Ramos (cell line): ENCODE data around the gene ZNF701.
"Not testable (repeated sequence)": the region's sequence is repeated elsewhere in the genome, so short reads cannot be mapped to it uniquely, and the experiment has no call there.

Source experiments
- in situ Hi-C: fragments of 300-500 bp; cut with MboI; formaldehyde crosslinking; loops from one replicate; pipeline ENCODE4 v1.14.3; 2022; ENCODE audit warnings: low sequenced_read_pairs; ENCODE audit not compliant: unreplicated experiment

ZNF701 gene

DNA sequence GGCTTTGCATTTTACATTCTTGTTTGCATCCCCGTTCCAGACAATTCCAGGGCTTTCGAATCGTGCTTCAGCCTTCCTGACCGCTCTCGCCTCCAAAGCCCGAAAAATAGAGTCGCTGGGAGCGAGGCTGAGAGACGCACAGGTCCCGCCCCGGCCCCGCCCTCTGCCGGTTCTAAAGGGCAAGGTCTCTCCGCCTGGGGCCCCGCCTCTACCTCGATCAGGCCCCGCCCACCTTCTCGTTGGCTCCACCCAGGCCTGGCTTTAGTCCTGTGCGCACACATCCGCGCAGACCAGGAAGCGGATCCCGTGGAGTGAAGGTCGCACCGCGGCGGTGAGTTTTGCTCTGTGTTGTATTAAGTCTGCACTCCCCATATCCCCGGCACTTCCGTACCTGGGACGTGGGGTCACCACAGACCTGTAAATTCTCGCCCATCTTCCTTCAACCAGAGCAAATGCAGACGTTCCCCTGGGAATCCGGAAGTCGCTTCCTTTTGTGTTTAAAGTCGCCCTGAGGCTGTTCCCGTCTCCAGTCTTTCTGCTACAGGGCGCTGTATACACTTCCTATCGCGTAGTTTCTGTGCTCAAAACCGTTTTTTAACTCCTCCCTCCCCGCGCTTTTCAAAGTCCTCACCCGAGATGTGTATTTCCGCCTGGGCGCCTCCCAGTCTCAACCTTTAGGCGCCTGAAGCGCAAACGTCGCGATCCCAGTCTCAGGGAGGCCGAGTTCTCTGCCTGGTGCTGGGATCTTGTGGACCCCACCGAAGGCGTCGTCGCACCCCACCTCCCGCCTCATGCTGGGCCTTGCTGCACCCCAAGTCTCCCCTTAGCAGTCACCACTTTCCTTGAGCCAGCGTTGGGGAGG, at the start of gene ZNF701:
Gene ZNF701, plus strand, starts transcription at position 288 of the 862 bp plus-strand sequence. CDS start 3,861 bp downstream, outside the sequence.
- in situ Hi-C loops = no loop called here

DNA sequence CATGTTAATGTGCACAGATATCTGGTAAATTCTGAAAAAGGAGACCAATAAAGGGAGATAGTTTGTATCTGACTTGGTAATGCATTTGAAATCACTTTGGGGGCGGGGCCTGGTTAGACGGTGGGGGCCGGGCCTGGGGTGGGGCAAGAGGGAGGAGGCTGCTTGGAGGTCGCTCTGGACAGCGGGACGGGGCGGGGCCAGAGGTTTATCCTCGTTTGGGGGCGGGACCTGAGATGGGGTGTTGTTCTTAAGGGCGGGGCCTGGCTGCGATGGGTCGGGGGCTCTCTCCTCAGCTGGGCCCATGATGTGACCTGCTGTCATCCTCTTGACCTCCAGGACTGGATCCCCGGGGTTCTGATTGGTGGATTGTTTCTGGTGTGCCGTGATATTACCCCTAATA, 47.5 kb upstream of the ZNF701 start:
- in situ Hi-C loops = no loop called here

DNA sequence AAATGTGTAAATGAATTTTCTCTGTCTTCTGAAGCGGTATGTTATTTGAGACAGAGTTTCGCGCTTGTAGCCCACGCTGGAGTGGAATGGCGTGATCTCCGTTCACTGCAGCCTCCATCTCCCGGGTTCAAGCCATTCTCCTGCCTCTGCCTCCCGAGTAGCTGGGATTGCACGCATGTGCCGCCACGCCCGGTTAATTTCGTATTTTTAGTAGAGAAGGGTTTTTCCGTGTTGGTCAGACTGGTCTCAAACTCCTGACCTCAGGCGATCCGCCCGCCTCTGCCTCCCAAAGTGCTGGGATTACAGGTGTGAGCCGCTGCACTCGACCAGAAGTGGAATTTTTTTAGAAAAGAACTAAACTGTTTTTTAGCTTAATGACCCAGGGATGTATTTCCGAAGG, 46.0 kb upstream of the ZNF701 start:
- in situ Hi-C loops = no loop called here

DNA sequence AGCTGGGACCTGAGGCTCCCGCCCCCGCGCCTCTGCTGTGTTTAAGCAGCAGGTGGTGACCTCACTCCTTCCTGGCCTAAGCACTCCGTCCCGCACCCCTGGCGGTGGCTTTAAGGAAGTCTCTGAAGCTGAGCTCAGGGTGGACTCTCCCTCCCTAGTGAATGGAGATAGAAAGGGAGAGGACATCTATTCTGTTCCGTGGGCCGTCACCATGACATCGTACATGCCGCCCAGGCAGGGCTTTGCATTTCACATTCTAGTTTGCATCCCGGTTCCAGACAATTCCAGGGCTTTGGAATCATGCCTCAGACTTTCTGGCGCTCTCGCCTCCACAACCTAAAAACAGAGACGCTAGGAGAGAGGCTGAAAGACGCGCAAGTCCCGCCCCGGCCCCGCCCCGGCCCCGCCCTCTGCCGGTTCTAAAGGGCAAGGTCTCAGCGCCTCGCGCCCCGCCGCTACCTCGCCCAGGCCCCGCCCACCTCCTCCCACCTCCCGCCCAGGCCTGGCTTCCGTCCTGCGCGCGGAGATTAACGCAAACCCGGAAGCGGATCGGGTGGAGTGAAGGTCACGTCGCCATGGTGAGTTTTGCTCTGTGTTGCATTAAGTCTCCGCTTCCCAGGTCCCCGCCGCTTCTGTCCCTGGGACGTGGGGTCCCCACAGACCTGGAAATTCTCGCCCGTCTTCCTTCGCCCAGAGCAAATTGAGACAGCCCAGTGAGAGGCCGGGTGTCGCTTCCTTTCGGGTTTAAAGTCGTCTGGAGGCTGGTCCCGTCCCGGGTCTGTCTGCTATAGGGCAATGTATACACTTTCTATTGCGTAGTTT, 42.7 kb upstream of the ZNF701 start, which contains the start of gene ZNF808:
Gene ZNF808, plus strand, starts transcription at position 535 of the 822 bp plus-strand sequence. CDS start 15,617 bp downstream, outside the sequence.
- in situ Hi-C loops = no loop called here

DNA sequence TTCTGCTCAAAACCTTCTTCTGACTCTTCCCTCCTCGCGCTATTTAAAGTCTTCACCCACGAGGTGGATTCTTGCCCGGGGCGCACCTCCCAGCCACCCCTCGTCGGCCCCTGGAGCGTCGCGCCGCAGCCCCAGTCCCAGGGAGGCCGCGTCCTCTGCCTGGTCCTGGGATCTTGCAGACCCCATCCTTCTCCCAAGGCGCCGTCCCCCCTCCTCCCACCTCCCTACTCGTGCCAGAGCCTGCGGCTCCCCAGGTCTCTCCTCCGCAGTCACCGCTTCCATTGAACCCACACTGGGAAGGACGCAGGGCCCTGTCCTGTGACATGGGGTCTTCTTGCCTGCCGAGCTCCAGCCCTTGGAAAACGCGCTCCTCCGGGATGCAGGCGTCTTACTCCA, 42.1 kb upstream of the ZNF701 start:
- in situ Hi-C loops = no loop called here

DNA sequence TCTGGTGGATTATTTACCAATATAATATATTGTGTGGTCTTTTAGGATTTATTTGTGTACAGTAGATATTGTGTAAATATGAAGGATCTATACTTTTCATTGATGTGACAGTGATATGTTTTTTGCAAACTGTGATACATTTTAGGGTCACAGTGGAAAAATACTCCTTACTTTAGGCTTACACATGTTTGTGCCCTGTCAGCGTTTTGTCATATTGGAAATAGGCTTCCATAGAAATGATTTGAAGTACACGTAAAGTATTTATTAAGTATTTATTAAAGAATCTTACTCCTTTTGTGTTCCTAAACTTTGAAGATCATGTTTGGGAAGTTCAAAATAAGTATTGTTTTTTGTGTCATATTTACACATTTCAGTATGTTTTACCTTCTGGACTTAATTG, 37.6 kb upstream of the ZNF701 start:
- in situ Hi-C loops = no loop called here

DNA sequence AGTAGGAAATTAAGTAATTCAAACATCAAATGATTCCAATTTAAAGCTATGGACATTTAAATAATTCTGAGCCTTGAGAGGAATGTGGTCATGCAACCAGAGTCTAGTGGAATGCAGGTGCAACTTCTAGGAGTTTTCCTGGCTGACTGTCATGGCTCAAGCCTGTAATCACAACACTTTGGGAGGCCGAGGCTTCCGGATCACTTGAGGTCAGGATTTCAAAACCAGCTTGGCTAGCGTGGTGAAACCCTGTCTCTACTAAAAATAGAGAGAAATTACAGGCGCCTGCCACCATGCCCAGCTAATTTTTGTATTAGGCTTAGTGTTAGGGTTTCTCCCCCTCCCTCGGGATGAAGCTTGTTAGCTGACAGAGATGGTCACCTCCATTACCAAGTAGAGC, 36.2 kb upstream of the ZNF701 start:
- in situ Hi-C loops = no loop called here

DNA sequence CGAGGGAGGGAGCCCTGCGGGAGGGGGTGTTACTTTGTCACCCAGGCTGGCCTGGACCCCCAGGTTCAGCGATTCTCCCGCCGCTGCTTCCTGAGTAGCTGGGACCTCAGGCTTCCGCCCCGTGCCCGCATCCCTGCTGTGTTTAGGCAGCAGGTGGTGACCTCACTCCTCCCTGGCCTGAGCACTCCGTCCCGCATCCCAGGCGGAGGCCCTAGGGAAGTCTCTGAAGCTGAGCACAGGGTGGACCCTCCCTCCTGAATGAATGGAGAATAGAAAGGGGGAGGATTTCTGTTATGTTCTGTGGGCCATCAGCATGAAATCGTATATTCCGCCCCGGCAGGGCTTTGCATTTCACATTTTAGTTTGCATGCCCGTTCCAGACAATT, 34.7 kb upstream of the ZNF701 start:
- in situ Hi-C loops = not testable (repeated sequence)

DNA sequence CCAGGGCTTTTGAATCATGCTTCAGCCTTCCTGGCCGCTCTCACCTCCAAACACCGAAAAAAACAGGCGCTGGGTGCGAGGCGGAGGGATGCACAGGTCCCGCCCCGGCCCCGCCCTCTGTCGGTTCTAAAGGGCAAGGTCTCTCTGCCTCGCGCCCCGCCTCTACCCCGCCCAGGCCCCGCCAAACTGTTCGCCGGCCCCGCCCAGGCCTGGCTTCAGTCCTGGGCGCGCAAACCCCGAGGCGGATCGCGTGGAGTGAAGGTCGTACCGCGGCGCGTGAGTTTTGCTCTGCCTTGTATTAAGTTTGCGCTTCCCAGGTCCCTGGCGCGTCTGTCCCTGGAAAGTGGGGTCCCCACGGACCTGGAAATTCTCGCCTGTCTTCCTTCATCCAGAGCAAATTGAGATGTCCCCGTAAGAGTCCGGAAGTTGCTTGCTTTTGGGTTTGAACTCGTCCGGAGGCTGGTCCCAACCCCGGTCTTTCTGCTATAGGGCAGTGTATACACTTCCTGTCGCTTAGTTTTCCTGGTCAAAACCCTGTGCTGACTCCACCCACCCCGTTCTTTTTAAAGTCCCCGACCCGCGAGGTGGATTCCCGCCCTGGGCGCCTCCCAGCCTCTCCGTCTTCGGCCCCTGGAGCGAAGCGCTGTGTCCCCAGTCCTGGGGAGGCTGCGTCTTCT, 34.2 kb upstream of the ZNF701 start:
- in situ Hi-C loops = no loop called here

DNA sequence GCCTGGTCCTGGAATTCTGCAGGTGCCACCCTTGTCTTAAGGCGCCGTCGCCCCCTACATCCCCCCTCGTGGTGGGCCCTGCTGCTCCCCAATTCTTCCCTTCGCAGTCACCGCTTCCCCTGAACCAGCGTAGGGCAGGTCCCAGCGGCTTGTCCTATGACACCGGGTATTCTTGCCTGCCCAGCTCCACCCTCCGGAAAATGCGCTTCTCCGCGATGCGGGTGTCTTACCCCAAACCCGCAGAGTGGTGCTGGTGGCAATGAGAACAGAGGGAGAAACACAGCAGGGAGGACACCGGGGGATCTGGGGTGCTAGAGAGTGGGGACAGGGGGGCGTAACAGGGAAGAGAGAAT, 33.7 kb upstream of the ZNF701 start:
- in situ Hi-C loops = no loop called here

DNA sequence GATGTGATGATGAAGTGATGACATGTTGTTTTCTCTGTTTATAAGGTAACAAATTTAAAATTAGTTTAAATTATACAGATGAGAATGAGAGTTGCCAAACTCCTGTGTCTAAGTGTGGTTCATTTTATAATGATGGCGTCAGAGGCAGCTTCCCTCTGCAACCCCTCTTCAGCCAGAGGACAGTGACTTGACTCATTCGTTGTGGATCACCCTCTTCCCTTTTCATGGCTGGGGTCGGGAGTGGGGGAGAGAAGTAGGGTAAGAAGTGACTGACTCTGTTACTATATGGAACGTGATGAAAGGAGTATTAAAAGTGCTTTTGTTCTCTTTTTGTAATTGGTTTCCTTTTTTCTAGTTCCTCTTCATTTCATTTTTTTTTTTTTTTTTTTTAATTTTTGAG, 31.3 kb upstream of the ZNF701 start:
- in situ Hi-C loops = not testable (repeated sequence)

DNA sequence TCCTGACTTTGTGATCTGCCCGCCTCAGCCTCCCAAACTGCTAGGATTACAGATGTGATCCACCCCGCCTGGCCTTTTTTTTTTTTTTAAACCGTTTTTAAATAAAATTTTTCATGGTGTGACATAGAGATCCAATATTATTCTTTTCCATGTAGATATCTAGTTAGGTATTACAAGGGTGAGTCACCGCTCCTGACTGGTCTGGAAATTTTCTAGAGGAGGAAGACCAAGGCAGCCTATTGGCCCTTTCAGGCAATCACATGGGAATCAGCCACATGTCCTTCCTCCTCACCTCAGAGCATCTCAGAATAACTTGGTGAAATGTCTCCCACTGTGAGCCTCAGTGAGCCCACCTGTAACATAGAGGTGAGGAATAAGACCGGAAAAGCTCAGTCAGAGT, 28.9 kb upstream of the ZNF701 start:
- in situ Hi-C loops = not testable (repeated sequence)

DNA sequence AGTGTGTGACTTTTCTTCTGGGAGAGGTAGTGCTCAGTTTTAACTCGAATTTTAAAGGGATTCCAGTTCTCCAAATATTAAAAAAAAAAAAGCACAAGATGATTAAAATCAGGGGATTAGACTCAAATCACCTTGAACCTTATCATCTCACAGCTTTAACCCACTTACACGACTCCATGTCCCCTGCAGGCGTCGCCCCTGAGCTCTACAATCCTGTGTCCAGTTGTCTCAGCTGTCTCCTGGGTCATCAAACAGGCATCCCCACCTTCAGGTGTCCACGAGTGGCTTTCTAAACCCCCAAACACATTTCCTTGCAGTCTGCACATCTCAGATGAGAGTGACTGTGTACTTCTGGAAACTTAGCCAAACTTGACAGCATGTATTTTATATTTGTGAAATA, 28.5 kb upstream of the ZNF701 start:
- in situ Hi-C loops = no loop called here

DNA sequence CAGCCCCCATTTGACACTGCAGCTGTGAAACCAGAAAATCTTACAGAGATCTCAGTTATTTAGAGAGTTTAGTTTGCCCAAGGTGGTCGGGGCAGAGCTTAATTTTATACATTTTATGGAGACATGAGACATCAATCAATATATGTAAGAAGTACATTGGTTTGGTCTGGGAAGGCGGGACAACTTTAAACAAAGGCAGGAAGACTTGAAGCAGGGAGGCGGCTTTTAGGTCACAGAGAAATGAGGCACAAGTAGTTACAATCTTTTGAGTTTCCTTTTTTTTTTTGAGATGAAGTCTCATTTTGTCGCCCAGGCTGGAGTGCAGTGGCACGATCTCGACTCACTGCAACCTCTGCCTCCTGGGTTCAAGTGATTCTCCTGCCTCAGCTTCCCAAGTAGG, 27.5 kb upstream of the ZNF701 start:
- in situ Hi-C loops = not testable (repeated sequence)

DNA sequence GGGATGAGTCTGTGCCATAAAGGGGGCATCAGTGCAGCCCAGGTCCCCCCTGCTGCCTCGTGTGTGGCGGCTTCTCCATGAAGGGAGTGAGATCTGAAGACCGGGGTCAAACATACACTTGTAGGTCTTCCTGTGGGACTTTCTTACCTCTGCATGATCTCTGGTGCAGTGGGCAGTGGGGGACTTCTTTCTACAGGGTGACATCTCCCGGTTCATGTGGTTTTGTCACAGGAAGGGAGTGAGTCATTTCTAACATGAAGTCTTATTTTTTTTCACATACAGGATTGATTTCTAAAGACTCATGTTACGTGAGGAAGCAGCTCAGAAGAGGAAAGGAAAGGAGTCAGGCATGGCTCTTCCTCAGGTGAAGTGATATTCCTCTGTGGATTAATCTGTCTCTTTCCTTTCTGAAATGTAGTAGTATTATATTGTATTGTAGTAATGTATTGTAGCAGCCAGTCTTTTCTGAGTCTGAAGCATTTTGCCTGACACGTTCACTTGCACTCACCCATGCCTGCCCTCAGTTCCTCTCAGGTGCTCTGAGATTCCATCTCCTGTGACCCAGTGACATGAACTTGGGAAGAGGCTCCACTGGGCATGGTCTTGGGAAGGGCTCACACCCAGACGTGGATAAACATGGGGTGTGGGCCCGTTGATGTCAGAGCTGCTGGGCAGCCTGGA, 27.0 kb upstream of the ZNF701 start:
- in situ Hi-C loops = no loop called here

DNA sequence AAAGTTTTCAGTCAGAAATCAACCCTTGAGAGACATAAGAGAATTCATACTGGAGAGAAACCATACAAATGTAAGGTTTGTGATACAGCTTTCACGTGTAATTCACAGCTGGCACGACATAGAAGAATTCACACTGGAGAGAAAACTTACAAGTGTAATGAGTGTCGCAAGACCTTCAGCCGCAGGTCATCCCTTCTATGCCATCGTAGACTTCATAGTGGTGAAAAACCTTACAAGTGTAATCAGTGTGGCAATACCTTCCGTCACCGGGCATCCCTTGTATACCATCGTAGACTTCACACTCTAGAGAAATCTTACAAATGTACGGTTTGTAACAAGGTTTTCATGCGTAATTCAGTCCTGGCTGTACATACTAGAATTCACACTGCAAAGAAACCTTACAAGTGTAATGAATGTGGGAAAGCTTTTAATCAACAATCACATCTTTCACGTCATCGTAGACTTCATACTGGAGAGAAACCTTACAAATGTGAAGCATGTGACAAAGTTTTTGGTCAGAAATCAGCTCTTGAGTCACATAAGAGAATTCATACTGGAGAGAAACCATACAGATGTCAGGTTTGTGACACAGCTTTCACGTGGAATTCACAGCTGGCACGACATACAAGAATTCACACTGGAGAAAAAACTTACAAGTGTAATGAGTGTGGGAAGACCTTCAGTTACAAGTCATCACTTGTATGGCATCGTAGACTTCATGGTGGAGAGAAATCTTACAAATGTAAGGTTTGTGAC, 15.7 kb upstream of the ZNF701 start:
- in situ Hi-C loops = no loop called here

DNA sequence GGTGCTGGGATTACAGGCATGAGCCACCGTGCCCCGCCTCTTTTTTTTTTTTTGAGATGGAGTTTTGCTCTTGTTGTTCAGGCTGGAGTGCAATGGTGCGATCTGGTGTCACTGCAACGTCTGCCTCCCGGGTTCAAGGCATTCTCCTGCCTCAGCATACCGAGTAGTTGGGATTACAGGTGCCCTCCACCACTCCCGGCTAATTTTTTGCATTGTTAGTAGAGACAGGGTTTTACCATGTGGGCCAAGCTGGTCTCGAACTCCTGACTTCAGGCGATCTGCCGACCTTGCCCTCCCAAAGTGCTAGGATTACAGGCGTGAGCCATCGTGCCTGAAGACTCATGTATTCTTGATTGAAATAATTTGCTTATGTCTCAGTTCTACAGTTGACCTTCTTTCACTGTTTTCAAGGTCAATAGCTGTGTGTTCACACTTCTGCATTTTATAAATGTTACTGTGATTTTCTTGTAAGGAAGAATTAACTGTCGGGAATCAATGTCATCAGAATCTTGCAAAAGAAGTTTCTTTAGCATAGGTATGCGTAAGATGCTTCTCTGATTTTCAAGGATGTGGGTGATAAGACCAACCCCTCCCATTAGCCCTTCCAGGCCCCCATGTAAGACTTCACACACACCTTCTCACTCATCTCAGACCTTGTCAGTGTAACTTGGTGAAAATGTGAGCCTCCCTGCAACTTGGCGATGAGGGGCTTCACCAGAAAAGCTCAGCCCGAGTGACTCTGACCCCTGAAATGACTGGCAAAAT, 12.7 kb upstream of the ZNF701 start:
- in situ Hi-C loops = no loop called here

DNA sequence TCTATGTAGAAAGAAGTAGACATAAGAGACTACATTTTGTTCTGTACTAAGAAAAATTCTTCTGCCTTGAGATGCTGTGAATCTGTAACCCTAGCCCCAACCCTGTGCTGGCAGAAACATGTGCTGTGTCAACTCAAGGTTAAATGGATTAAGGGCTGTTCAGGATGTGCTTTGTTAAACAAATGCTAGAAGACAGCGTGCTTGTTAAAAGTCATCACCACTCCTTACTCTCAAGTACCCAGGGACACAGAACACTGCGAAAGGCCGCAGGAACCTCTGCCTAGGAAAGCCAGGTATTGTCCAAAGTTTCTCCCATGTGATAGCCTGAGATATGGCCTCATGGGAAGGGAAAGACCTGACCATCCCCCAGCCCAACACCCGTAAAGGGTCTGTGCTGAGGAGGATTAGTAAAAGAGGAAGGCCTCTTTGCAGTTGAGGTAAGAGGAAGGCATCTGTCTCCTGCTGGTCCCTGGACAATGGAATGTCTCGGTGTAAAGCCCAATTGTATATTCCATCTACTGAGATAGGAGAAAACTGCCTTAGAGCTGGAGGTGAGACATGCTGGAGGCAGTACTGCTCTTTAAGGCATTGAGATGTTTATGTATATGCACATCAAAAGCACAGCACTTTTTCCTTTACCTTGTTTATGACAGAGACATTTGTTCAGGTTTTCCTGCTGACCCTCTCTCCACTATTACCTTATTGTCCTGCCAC, 11.2 kb upstream of the ZNF701 start:
- in situ Hi-C loops = not testable (repeated sequence)
